GM21576 (cell line): ENCODE results near the gene NR2E1.

ENCODE experiments used
- ATAC-seq: cut with Tn5 transposase; IDR thresholded peaks from one replicate; pipeline ENCODE4 v1.9.1; 2021; ENCODE audit warnings: mild to moderate bottlenecking, moderate library complexity; ENCODE audit not compliant: unreplicated experiment

The NR2E1 gene

GRCh38 chr6:108170332-108171290 lies 4.8 kb downstream of the NR2E1 start:
- no peak for ATAC-seq

GRCh38 chr6:108171291-108171917 lies 5.6 kb downstream of the NR2E1 start:
- no peak for ATAC-seq

GRCh38 chr6:108171918-108172516 lies 6.2 kb downstream of the NR2E1 start:
- ATAC-seq, result no peak

GRCh38 chr6:108174371-108175175 lies 8.8 kb downstream of the NR2E1 start:
- no peak for ATAC-seq

GRCh38 chr6:108175176-108175591 lies 9.4 kb downstream of the NR2E1 start:
- no peak for ATAC-seq

- no peak for ATAC-seq
These were observed 9.9 kb downstream of the NR2E1 start for GRCh38 chr6:108175592-108176279.

GRCh38 chr6:108176281-108177089 lies 10.7 kb downstream of the NR2E1 start:
- no peak for ATAC-seq

GRCh38 chr6:108179741-108180140 lies 13.9 kb downstream of the NR2E1 start:
- ATAC-seq, result no peak

- ATAC-seq, result no peak
These were observed 14.4 kb downstream of the NR2E1 start for GRCh38 chr6:108180266-108180665.

- no peak for ATAC-seq
These were observed 15.0 kb downstream of the NR2E1 start for GRCh38 chr6:108180776-108181175.

GRCh38 chr6:108186226-108186625 lies 20.4 kb downstream of the NR2E1 start:
- no peak for ATAC-seq

GRCh38 chr6:108187519-108187918 lies 21.7 kb downstream of the NR2E1 start:
- no peak for ATAC-seq

GRCh38 chr6:108193131-108193530 lies 27.3 kb downstream of the NR2E1 start:
- no peak for ATAC-seq

- no peak for ATAC-seq
These were observed 28.0 kb downstream of the NR2E1 start for GRCh38 chr6:108193835-108194234.

- ATAC-seq, result no peak
These were observed 28.7 kb downstream of the NR2E1 start for GRCh38 chr6:108194503-108194902.

- ATAC-seq, result no peak
These were observed 29.4 kb downstream of the NR2E1 start for GRCh38 chr6:108195209-108195608.

- no peak for ATAC-seq
These were observed 33.1 kb downstream of the NR2E1 start for GRCh38 chr6:108198761-108199498.

GRCh38 chr6:108200186-108200585 lies 34.4 kb downstream of the NR2E1 start:
- no peak for ATAC-seq

- ATAC-seq, result no peak
These were observed 34.8 kb downstream of the NR2E1 start for GRCh38 chr6:108200631-108201030.
